MV-4-11 (cell line): ENCODE measurements around the gene TMEM59L.

Experiments
- DNase-seq: peaks from one replicate; lab custom pipeline; 2025; lab: John Stamatoyannopoulos, UW

The TMEM59L gene

GRCh38 chr19:18608805-18609716, 3.6 kb upstream of the TMEM59L start:
- no peak for DNase-seq

DNA sequence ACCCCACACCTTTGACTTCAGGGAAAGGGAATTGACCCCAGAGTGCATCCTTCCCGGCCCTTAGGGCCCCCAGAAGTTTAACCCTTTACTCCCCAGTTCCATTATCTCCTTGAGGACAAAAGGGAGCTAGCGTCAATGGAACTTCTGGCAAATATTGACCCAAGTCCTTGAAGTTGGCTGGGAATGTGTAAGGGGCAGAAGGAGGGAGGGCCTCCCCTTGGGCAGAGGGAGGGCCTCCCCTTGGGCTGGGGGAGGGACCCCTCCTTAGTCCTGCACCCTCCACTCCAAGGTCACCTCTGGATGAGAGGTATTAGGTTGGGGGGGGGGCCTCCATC, 3.0 kb upstream of the TMEM59L start:
- no peak for DNase-seq

- no peak for DNase-seq
These were observed 2.5 kb upstream of the TMEM59L start for GRCh38 chr19:18610245-18610555.

DNA sequence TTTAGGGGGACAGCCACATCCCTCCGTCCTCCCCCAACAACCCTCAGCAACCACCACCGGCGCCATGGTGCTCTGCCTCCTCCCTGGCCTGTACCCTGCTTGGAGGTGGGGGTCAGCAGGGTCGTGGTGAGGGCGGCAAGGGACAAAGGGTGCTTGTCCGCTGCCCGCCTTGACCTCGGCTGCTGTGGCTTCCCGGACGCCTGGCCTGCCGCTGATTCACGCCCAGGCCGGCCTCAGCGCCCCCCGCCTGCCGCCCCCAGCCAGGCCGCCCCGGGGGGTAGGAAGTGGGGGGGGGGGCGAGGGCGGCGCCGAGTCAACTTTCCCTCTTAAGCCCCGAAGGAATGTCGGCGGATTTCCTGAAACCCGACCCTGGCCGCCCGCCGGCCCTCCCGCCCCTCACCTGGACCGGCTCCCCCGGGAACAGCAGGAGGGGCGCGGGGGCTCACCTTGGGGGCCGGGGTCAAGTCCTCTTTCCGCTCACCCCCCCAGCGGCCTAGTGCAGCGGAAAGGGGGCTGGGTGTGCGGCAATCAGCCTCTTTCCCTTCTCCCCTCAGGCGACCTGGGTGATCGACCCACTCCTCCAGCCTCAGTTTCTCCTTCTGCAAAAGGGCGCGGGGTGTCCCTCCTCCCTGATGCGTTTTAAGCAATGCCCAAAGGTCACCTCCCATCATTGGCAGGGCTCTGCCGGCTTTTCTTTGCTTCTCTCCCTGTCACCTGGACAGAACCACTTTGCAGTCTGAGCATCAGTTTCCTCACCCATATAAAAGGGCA, 1.9 kb upstream of the TMEM59L start:
- DNase-seq = no peak

- DNase-seq = no peak
These were observed 1.2 kb upstream of the TMEM59L start for GRCh38 chr19:18611327-18612050.

GRCh38 chr19:18612051-18612771, 459 bp upstream of the TMEM59L start:
- DNase-seq = no peak

GRCh38 chr19:18613589-18614234, 1.0 kb downstream of the TMEM59L start:
- no peak for DNase-seq

DNA sequence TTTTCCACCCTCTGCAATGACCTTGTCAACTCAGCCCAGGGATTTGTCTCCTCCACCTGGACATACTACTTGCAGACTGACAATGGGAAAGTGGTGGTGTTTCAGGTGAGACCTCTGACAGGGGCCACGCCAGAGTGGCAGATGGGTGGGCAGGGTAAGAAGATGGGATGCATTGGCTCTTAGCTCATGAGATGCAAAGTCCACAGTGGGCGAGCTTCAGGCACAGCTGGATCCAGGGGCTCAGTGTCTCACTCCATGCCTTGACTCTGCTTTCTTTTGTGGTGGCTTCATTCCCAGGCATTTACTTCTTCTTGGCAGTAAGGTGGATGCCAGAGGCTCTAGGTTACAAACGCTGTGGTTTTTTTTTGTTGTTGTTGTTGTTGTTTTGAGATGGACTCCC, 3.4 kb downstream of the TMEM59L start:
- no peak for DNase-seq

GRCh38 chr19:18617562-18617961, 4.9 kb downstream of the TMEM59L start:
- no peak for DNase-seq

- DNase-seq = no peak
These were observed 5.6 kb downstream of the TMEM59L start for GRCh38 chr19:18618236-18618635.

GRCh38 chr19:18620311-18620710, 7.6 kb downstream of the TMEM59L start:
- no peak for DNase-seq

DNA sequence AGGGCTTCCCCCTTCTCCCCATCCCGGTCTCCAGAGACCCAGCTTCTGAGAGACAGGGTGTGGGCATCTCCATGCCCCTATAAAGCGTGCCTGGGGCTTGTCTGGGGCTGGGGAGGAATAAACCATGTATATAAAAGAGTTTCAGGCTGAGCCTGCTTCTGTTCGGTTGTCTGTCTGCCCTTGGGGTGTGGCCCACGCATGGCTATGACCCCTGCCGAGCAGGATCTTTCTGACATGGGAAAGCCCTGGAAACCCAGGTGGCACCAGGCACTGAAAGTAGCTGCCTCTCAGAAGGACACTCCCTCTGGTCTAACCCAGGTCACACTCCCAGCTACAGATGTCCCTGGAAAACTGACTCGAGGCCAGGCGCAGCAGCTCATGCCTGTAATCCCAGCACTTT, 8.2 kb downstream of the TMEM59L start:
- no peak for DNase-seq

DNA sequence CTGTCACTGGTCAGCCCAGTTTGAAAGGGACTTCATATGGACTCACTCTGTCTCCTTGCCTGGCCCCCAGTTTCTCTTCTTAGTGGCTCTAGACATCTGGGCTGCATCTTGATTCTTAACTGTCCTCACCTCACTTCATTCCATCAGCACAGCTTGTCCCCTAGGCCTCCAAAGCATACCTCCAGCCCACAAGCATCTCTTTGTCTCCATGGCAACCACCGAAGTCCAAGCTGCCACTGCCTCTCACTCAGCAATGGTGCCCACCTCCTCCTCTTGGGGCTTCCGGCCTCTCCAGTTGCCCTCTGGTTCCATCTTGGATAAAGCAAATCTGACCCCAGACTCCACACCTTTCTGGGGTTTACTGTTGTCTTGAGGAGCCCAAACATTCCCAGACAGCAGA, 14.2 kb downstream of the TMEM59L start:
- no peak for DNase-seq

DNA sequence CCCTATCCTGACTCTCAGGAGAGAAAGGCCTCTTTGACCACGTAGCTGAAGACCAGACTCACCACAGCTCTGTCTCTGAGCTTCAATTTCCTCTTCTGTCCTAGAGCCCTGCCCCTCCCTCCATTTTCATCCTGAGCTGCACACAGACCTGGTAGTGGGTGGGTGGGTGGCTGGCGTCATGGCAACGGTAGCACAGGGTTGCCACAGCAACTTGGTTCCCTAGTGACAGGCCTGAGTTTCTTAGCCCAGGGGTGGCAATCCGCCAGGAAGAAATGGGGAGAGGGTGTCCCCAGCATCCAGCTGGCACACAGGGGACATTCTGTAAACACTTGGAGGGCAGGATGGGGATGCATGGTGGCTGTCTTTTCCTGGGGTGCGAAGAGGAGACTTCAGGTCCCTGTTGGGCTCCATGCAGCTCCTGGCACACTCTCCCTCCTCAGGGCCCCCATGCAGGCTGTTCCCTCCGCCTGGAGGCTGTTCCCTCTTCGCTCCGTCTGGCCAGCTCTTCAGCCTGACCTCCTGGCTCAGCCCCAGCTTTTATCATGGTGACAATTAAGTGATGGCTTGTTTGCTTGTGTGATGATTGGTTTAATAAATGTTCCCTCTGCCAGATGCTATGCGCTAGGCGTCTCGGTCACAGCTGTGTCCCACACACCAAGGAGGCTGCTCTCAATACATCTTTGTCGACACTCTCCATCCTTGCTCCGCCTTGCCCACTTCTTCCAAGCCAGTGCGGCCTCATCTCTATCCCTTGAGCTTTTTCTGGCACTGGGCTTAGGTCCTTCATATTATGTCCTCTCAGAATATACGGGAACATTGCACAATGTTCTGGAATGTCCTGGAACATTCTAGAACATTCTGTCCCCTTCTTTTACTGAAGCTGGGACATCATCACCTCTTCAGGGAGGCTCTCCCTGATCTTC, 16.8 kb downstream of the TMEM59L start:
- peak; percentile 15 for DNase-seq

DNA sequence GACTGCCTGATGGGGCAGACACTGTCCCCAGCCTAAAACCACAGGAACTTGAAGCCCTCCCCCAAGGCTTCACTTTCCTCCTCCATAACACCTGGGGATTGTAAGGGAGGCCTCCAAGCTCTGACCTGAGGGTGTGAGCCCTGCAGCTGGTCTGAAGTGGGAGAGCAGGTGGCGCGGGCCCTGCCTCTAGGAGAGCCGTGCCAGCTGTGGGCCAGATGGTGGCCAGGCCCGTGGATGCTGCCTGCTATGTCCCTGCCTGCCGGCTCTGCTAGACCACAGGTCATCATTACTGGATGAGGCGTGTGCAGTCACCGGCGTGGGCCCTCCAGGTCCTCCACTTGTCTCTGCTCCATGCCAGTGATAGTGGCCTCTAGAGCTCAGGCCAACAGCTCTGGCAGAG, 20.7 kb downstream of the TMEM59L start:
- DNase-seq = no peak

DNA sequence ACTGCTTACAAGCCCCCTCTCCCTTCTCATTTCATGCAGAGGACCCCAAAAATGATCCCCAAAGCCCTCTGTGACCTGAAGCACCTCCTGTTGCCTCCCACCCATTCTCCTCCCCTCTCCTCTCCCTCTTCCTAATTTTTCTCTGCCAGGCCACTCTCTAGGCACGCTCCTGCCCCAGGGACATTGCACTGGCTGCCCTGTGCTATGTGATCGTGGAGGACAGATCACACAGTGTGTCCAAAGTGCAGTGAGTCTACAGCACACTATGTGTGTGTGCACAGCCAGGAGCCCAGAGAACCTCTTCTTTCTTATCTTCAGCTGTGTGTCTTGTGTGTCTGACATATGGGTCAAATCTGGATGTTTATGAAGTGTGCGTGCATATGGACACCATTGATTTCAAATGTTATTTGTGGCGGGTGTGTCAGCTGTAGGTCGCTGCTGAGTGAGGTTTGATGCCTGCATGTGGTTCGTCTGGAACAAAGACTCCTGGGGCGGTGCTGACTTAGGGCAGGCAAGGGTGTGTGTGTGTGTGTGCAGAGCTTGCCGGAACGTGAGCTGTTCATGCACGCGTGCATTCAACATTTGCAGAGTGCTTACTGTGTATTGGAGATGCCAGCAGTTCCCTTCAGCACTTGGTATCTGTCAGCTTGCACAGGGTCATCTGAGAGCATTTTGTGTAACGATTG, 22.1 kb downstream of the TMEM59L start:
- no peak for DNase-seq

GRCh38 chr19:18635831-18636182, 23.1 kb downstream of the TMEM59L start:
- no peak for DNase-seq

- peak; percentile 98 for DNase-seq
These were observed 23.7 kb downstream of the TMEM59L start for GRCh38 chr19:18636183-18636968.

GRCh38 chr19:18636969-18637629, 24.4 kb downstream of the TMEM59L start, which contains the start of gene KLHL26:
Gene KLHL26 (plus strand): TSS chr19:18637028. CDS start chr19:18637055, 27 bp downstream.
- DNase-seq = no peak
